Measurements from ENCODE around the gene STRIT1.
"Not testable (repeated sequence)": the region's sequence is repeated elsewhere in the genome, so short reads cannot be mapped to it uniquely, and the experiment has no call there.

The STRIT1 gene

DNA sequence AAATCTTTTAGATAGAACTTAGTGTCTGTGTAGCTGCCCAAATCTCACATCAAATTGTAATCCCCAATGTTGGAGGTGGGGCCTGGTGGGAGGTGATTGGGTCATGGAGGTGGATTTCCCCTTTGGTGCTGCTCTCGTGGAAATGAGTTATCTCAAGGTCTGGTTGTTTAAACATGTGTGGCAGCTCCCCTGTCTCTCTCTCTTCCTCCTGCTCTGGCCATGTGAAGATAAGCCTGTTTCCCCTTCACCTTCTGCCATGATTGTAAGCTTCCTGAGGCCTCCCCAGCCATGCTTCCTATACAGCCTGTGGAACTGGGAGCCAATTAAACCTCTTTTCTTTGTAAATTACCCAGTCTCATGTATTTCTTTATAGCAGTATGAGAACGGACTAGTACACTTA lies 30.6 kb downstream of the STRIT1 start:
- DNase-seq, result not testable (repeated sequence)

- no peak for DNase-seq
Observed at GRCh38 chr3:155262295-155262694, 31.2 kb downstream of the STRIT1 start.

GRCh38 chr3:155254445-155254844 lies 39.0 kb downstream of the STRIT1 start:
- DNase-seq, result no peak

DNA sequence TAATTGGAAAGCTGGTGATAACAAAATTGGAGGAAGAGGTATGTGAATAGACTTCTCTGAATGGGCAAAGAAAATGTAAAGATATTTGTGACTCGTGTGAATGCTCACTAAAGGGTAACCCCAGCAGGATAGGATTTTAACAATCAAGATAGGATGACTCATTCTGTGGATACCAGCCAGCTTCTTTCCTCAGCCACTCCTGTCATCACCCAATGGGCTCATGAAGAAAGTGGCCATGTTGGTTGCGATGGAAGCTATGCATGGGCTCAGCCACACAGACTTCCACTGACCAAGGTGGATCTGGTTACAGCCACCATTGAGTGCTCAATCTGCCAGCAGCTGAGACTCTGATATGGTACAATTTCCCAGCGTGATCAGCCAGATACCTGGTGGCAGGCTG lies 40.9 kb downstream of the STRIT1 start:
- DNase-seq, result no peak

DNA sequence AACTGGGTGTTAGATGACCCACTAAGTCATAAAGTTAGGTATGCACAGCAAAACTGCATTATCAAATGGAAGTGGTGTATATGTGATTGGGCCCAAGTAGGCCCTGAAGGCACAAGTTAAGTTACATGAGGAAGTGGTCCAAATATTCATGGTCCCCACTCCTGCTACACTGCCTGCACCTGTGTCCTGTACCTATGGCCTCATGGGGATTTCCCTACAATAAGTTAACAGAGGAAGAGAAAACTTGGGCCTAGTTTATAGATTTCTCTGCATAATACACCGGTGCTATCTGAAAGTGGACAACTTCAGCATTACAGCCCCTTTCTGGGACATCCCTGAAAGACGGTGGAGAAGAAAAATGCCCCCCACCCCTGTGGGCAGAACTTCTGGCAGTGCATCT lies 41.5 kb downstream of the STRIT1 start:
- DNase-seq, result no peak

DNA sequence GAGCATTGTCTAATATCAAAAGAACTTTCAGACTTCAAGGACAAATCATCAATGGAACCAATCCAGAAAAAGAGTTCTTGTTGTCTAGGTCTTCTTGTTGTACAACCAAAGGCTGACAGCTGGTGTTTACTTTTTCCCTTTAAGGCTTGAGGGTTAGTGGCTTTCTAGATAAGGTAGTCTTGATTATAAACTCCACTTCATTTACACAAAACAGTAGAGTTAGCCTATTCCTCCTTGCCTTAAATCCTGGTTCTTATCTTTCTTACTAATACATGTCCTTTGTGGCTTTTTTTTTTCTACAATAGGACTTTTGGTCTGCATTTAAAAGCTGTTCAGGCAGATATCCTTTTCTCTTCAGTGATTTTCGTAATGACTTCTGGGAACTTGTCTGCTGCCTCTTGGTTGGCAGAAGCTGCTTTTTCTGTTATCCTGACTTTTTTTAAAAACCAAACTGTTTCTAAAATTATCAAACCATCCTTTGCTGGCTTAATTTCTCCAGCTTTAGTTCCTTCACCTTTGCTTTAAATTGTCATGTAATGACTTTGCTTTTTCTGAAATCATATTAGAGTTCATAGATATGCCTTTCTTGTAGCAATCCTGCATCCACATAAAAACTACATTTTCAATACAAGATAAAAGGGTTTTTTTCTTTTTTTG lies 44.8 kb downstream of the STRIT1 start:
- no peak for DNase-seq

- DNase-seq, result no peak
Observed at GRCh38 chr3:155244699-155245098, 48.8 kb downstream of the STRIT1 start.

- no peak for DNase-seq
Observed at GRCh38 chr3:155244216-155244615, 49.3 kb downstream of the STRIT1 start.

- no peak for DNase-seq
Observed at GRCh38 chr3:155243512-155243921, 50.0 kb downstream of the STRIT1 start.

GRCh38 chr3:155242342-155242741 lies 51.1 kb downstream of the STRIT1 start:
- no peak for DNase-seq

GRCh38 chr3:155241579-155241978 lies 51.9 kb downstream of the STRIT1 start:
- DNase-seq, result no peak
